GM12875 (cell line): ENCODE measurements around the gene C19orf18.
"Not testable (repeated sequence)": the region's sequence is repeated elsewhere in the genome, so short reads cannot be mapped to it uniquely, and the experiment has no call there.

ENCODE experiments used
- H3K4me3 ChIP-seq: one replicate; pipeline ENCODE4 v1.5.1; 2011; ENCODE audit warnings: low read depth, low read length, control low read depth
- CTCF ChIP-seq: IDR thresholded peaks from 2 replicates; pipeline ENCODE4 v1.5.1; 2011; ENCODE audit warnings: low read depth, mild to moderate bottlenecking, control low read depth, inconsistent platforms, low read length, moderate library complexity, borderline replicate concordance; ENCODE audit not compliant: insufficient read depth

C19orf18 gene

GRCh38 chr19:58009301-58009665 is 34.9 kb upstream of the C19orf18 start:
- H3K4me3 ChIP-seq: peak overlapping the region; percentile 51
- no peak for TF ChIP-seq CTCF

- H3K4me3 ChIP-seq: not testable (repeated sequence)
Measured at GRCh38 chr19:58008877-58009276, 34.5 kb upstream of the C19orf18 start.

GRCh38 chr19:58007285-58007684 is 33.0 kb upstream of the C19orf18 start:
- no peak overlapping the region for H3K4me3 ChIP-seq
- TF ChIP-seq CTCF: no peak

GRCh38 chr19:58003174-58003828 is 29.0 kb upstream of the C19orf18 start:
- H3K4me3 ChIP-seq: peak overlapping the region; percentile 96
- no peak for TF ChIP-seq CTCF

GRCh38 chr19:58002384-58003173 is 28.2 kb upstream of the C19orf18 start, which contains the start of gene ZNF606:
ZNF606 (minus strand) TSS chr19:58002820; CDS start chr19:58001319, 1,501 bp downstream.
- TF ChIP-seq CTCF: no peak
- H3K4me3 ChIP-seq: peak within 1 kb of the TSS; percentile 96

- TF ChIP-seq CTCF: no peak
Measured at GRCh38 chr19:58001895-58002369, 27.6 kb upstream of the C19orf18 start.

GRCh38 chr19:58000677-58001076 is 26.3 kb upstream of the C19orf18 start:
- no peak overlapping the region for H3K4me3 ChIP-seq
- no peak for TF ChIP-seq CTCF

More at GRCh38 chr19:58001895-58002369, 27.6 kb upstream of the C19orf18 start:
- H3K4me3 ChIP-seq: peak overlapping the region; percentile 96
